Ramos (cell line): ENCODE measurements around the gene AP3S2.
"Not testable (repeated sequence)": the region's sequence is repeated elsewhere in the genome, so short reads cannot be mapped to it uniquely, and the experiment has no call there.

Experiments used
- in situ Hi-C: fragments of 300-500 bp; cut with MboI; formaldehyde crosslinking; loops from one replicate; pipeline ENCODE4 v1.14.3; 2022; ENCODE audit warnings: low sequenced_read_pairs; ENCODE audit not compliant: unreplicated experiment

The AP3S2 gene

DNA sequence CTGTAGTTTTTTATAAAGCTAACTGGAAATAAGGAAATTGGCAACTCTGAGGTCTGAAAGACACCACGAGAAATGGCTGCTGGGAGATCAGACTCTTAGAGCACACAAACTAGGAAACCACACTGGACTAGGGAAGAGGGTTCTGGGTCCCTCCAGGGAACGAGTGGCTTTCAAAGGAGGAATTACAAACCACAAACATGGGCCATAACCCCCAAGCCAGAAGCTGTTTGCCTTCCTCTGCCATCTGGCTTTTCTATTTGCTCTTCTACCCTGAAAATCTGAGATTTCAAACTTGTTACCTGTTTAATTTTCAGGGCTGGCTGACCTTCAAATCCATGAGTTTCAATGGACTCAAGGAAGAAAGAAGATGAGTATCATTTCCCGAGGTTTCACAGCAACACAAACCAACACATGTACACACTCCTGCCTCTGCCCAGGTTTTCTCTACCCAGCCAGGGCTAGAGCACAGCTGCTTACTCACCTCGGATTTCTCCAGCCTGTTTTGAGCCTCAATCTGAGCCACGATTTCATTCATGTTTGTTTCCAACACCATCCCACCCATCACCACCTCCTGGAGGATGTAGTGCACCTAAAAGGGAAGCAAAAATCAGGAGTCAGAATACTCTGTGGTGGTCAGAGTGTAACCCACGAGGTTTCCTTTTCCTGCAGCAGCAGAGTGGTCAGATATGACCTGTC lies 56.5 kb downstream of the AP3S2 start:
- in situ Hi-C loops = no loop called here

DNA sequence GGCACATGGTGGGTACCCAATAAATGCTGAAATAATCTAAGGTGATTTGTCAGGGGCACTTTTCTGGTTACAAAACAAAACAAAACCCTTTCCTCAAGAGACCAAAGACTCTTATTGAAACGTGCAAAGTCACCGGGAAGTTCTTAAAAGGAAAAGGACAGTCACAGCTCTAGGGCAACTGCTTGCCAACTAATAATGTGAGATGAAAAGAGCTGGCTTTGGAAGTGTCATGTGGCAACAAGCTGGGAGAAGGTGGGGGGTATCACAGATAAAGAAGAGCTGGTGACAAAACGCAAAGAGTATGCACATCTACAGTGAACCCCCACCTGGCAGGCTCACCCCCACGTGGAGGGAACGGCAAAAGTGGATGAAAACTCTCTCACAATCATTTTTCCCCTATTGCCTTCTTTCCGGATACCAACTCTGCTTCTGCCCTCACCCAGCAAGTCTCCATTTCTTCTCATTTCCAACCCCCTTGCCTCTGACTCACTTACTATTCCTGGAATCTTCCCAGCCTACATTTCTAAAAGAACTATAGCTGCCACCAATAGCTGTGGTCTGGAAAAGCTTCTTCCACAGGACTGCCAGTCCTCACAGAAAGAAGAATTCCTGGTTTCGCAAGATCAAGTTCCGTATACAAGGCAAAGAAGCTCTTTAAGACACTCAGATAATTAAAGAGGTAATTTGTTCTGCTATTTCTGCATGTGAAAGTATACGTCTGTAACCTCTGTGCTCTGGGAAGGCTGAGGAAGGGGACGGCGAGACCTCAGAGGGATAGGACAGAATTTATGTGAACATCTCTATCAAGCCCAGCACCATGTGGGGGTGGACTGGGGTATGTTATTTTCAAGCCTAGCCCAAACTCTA lies 57.3 kb downstream of the AP3S2 start:
- in situ Hi-C loops = no loop called here

- in situ Hi-C loops = no loop called here
Measured at GRCh38 chr15:89835176-89835564, 58.6 kb downstream of the AP3S2 start.

GRCh38 chr15:89834465-89835175 lies 59.2 kb downstream of the AP3S2 start:
- in situ Hi-C loops = not testable (repeated sequence)

DNA sequence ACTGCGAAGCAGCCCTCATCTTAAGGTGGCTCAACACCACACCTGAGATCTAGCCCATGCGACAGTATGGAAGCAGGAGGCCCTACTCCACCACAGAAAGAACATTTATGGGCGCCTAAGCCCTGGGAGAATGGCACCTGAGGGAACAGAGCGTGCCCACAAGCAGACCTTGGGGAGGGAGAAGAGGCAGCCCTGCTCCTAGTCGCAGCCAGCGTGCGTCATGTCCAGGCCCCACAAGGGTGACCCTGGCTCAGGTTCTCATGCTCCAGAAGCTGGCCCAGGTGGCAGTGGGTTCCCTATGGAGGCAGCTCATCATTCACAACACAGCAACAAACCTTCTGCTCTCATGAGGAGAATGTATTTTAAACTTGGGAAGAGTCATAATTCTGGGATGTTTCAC lies 59.8 kb downstream of the AP3S2 start:
- in situ Hi-C loops = no loop called here

- in situ Hi-C loops = no loop called here
Measured at GRCh38 chr15:89830639-89831038, 63.2 kb downstream of the AP3S2 start.

DNA sequence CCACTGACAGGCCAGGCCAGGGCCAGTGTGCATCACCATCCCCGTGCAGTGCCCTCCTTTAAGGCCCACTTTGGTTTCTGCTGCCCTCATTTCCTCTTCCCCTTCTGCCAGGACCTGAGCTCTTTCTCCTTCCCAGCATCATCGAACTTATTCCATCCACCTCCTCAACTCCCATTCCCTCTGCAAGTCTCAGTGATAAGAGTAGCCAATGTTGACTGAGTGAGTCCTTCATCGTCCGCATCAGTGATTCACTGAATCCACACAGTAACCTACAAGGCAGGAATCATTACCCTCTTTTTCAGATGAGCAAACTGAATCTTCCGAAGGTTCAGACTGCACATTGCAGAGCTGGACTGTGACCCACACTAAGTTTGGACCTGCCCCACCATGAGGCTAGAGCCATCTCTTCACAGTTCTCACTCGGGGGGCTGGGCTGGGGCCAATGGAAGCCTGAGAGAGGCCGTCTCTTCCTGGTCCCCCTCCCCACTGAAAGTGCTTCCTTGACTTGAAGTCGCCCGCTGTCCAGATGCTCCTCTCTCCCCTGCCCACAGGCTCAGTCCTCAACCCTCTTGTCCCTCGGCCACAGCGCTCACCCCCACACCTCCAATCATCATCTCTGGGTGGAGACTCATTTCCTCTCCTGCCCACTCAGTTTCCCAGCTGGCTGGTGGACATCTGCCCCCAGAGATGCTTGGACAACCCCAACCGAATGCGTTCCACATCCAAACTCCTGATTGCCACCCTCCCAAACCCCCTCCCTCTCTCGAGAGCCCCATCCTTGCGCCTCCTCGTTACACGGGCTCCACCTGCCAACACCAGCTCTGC lies 64.0 kb downstream of the AP3S2 start:
- in situ Hi-C loops = no loop called here

DNA sequence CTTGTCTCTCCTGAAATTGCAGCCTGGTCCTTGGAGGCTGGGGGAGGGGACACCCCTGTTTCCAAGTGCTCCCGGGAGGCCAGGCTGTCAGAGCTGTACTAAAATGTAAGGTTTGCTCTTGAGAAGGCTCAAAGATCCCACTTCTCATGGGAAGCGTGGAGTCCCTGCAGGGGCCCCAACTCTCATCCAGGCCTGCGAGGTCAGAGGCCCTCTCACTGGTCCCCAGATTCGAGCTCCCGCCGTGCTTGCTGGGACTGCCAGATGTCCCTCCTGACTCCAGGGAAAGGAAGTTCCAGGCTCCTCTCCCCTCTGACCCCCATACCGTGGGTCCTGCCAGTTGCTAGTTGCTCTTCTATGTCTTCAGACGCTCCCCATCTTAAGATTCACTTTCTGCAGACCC lies 64.6 kb downstream of the AP3S2 start:
- in situ Hi-C loops = no loop called here

GRCh38 chr15:89828281-89829145 lies 65.3 kb downstream of the AP3S2 start:
- in situ Hi-C loops = no loop called here

- in situ Hi-C loops = no loop called here
Measured at GRCh38 chr15:89827829-89828228, 66.0 kb downstream of the AP3S2 start.

GRCh38 chr15:89826671-89827655 lies 66.8 kb downstream of the AP3S2 start:
- in situ Hi-C loops = no loop called here

DNA sequence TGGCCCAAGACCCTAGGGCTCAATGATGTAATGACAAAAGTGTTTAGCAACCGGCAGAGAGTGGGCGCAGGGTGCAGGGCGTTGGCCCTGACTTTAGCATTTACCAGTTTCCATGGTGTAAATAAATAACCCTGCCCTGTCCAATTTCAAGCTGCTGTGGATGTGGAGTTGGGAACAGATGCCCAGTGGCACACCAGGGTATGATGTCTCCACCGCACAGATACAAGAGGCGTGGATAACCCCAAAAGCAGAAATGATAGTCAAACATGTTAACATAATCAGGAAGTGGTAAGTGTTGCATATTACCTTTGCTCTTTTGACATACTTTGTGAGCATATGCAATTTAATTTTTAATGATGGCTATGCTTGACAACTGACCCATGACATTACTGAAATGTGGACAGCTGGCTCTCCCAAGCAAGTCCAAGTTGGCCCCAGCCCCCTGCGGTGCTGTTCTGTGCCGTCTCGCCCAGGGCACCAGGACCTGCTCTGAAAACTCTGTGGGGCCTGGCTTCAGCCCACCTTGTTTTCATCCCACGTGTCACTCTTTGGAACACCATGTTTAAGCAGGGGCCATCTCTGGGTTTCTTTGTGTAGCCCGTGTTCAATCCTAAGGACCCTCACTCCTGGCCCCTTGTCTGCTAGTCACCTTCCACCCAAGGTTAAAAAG lies 68.4 kb downstream of the AP3S2 start:
- in situ Hi-C loops = no loop called here

DNA sequence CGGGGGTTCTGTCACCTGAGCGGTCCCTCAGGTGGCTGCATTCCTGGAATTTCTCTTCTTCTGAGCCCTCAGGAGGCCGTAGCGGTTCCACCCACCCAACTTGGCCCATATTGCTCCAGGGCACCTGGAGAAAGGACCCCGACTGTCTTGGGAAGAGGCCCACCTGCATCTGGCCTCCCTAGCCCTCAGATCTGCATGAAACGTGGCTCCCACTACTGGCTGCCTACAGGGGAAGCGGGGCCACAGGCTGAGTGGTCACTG lies 69.3 kb downstream of the AP3S2 start:
- in situ Hi-C loops = no loop called here

GRCh38 chr15:89823836-89824606 lies 69.8 kb downstream of the AP3S2 start:
- in situ Hi-C loops = no loop called here

DNA sequence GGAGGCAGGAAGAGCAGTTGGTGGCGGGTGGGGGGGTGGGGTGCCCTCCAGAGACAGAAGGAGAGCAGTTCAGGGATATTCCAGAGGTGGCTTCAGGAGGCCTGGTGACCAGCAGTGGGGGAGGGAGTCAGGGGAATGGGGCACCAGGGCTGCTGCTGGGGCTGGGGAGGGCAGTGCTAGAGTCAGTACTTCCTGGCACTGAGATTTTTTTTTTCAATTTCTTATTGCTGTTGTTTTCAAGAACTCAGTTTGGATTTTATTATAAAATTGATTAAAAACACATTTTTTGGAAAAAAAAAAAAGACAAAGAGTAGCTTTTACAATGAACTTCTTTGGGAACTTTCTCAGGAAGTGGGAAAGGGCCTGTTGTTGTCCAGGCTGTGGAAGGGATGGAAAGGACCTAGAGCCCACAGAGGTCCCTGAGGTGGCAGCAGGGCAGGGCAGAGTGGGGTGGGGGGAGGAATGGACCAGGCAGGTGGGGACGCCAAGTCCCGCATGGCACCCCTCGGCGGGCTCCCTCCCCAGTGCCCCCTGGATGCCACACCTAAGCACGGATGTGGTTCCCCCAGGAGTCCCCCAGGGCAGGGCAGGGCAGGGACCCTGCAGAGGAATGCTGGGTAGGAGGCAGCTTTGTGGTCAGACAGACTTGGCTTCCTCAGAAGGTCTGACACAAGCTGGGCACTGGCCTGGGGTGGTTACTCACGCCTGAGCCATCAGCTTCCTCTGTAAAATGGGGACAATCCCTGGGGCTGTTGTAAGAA lies 70.7 kb downstream of the AP3S2 start:
- in situ Hi-C loops = no loop called here

DNA sequence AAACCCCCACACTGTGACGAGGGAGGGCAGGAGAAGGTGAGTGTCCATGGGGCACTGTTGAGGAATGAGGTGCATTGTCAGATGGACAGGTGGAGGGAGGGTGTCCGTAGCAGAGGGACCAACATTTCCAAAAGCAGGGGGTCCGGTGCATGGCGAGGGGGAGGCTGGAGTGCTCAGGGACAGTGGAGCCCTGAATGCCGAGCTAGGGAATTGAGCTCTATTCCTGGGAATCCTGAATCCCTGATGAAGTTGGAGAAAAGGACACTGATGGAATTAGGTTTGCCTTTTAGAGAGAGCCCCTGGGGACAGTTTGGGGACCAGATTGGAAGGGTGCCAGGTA lies 71.2 kb downstream of the AP3S2 start:
- in situ Hi-C loops = no loop called here

GRCh38 chr15:89822026-89822425 lies 71.8 kb downstream of the AP3S2 start:
- in situ Hi-C loops = no loop called here
